HEK293 (cell line): ENCODE results near the gene CLDN1.

Experiments used
- CTCF ChIA-PET: fragments of 350-600 bp; formaldehyde crosslinking; extraction: SDS; loops from one replicate; lab custom pipeline; 2021; ENCODE audit warnings: antibody characterized with exemption; lab: Yijun Ruan, JAX
- POLR2A ChIA-PET: fragments of 300-600 bp; formaldehyde crosslinking; extraction: SDS; loops from one replicate; lab custom pipeline; 2020; ENCODE audit warnings: antibody characterized with exemption, inconsistent platforms; lab: Yijun Ruan, JAX
- H3K27ac ChIP-seq: fragments of 200-500 bp; sonication (Bioruptor generic); 2 replicates; pipeline ENCODE4 v1.5.1; 2014; ENCODE audit warnings: low read depth, low read length, control low read depth, inconsistent platforms; ENCODE audit errors: extremely low read depth
- H3K36me3 ChIP-seq, 2 experiments: fragments of 200-500 bp in 1 of 2; sonication (Bioruptor generic) in 1 of 2; 1 replicate in 1 of 2; 2 replicates in 1 of 2; pipeline ENCODE4 v1.5.1; 2014 to 2017; ENCODE audit warnings: inconsistent platforms in 2 of 2, low read length in 2 of 2; ENCODE audit not compliant: control insufficient read depth in 2 of 2, insufficient read depth in 1 of 2
- H3K4me1 ChIP-seq: fragments of 200-500 bp; sonication (Bioruptor generic); 2 replicates; pipeline ENCODE4 v1.5.1; 2014; ENCODE audit warnings: mild to moderate bottlenecking, low read length, inconsistent platforms; ENCODE audit not compliant: control insufficient read depth, insufficient read depth
- H3K4me3 ChIP-seq: 2 replicates; pipeline ENCODE4 v1.5.1; 2011; ENCODE audit warnings: low read depth, mild to moderate bottlenecking, control low read depth, low read length, moderate library complexity
- H3K9me3 ChIP-seq: fragments of 200-500 bp; sonication (Bioruptor generic); 2 replicates; pipeline ENCODE4 v1.5.1; 2014; ENCODE audit warnings: low read depth, low read length, inconsistent platforms; ENCODE audit not compliant: control insufficient read depth, insufficient read depth
- AEBP2 ChIP-seq: fragments of 450-650 bp; formaldehyde crosslinking; IDR thresholded peaks from 2 replicates; pipeline ENCODE4 v1.5.1; 2016; ENCODE audit warnings: missing biosample characterization, missing genetic modification characterization, borderline replicate concordance
- EGR2 ChIP-seq: fragments of 450-650 bp; formaldehyde crosslinking; IDR thresholded peaks from 2 replicates; pipeline ENCODE4 v1.5.1; 2016; ENCODE audit warnings: low read depth, missing biosample characterization, missing genetic modification characterization
- GLI4 ChIP-seq: fragments of 450-650 bp; formaldehyde crosslinking; IDR thresholded peaks from 2 replicates; pipeline ENCODE4 v1.5.1; 2016; ENCODE audit warnings: missing biosample characterization, missing genetic modification characterization
- KLF9 ChIP-seq: fragments of 450-650 bp; formaldehyde crosslinking; IDR thresholded peaks from 2 replicates; pipeline ENCODE4 v1.5.1; 2016; ENCODE audit warnings: missing biosample characterization, missing genetic modification characterization, low read depth
- OVOL3 ChIP-seq: fragments of 450-650 bp; formaldehyde crosslinking; IDR thresholded peaks from 2 replicates; pipeline ENCODE4 v1.5.1; 2016; ENCODE audit warnings: missing biosample characterization, missing genetic modification characterization
- REPIN1 ChIP-seq: fragments of 450-650 bp; formaldehyde crosslinking; IDR thresholded peaks from 2 replicates; pipeline ENCODE4 v1.5.1; 2017; ENCODE audit warnings: missing biosample characterization, missing genetic modification characterization, low read depth
- ZFHX2 ChIP-seq: fragments of 450-650 bp; formaldehyde crosslinking; conservative IDR thresholded peaks from 2 replicates; pipeline ENCODE4 v1.5.1; 2016; ENCODE audit warnings: missing biosample characterization, missing genetic modification characterization
- ZNF121 ChIP-seq: fragments of 450-650 bp; formaldehyde crosslinking; IDR thresholded peaks from 2 replicates; pipeline ENCODE4 v1.5.1; 2016; ENCODE audit warnings: missing biosample characterization, missing genetic modification characterization
- ZNF169 ChIP-seq: fragments of 450-650 bp; formaldehyde crosslinking; IDR thresholded peaks from 2 replicates; pipeline ENCODE4 v1.5.1; 2016; ENCODE audit warnings: missing biosample characterization, missing genetic modification characterization
- ZNF350 ChIP-seq: fragments of 450-650 bp; formaldehyde crosslinking; IDR thresholded peaks from 2 replicates; pipeline ENCODE4 v1.5.0; 2017; ENCODE audit warnings: missing biosample characterization, mild to moderate bottlenecking, missing genetic modification characterization
- ZNF391 ChIP-seq: fragments of 450-650 bp; formaldehyde crosslinking; IDR thresholded peaks from 2 replicates; pipeline ENCODE4 v1.5.1; 2016; ENCODE audit warnings: low read depth, missing biosample characterization, missing genetic modification characterization, borderline replicate concordance
- ZNF394 ChIP-seq: fragments of 450-650 bp; formaldehyde crosslinking; IDR thresholded peaks from 2 replicates; pipeline ENCODE4 v1.5.1; 2016; ENCODE audit warnings: missing biosample characterization, missing genetic modification characterization, mild to moderate bottlenecking, moderate library complexity, borderline replicate concordance
- ZNF398 ChIP-seq: fragments of 450-650 bp; formaldehyde crosslinking; IDR thresholded peaks from 2 replicates; pipeline ENCODE4 v1.5.1; 2017; ENCODE audit warnings: missing biosample characterization, missing genetic modification characterization
- ZNF433 ChIP-seq: fragments of 450-650 bp; formaldehyde crosslinking; IDR thresholded peaks from 2 replicates; pipeline ENCODE4 v1.5.1; 2016; ENCODE audit warnings: missing biosample characterization, missing genetic modification characterization, low read depth
- ZNF488 ChIP-seq: fragments of 450-650 bp; formaldehyde crosslinking; IDR thresholded peaks from 2 replicates; pipeline ENCODE4 v1.5.1; 2016; ENCODE audit warnings: missing biosample characterization, missing genetic modification characterization
- ZNF530 ChIP-seq: fragments of 450-650 bp; formaldehyde crosslinking; IDR thresholded peaks from 2 replicates; pipeline ENCODE4 v1.5.1; 2016; ENCODE audit warnings: low read depth, missing biosample characterization, missing genetic modification characterization
- ZNF596 ChIP-seq: fragments of 450-650 bp; IDR thresholded peaks from 2 replicates; pipeline ENCODE4 v1.5.0; 2018; ENCODE audit warnings: missing biosample characterization, mild to moderate bottlenecking, missing genetic modification characterization, moderate library complexity
- ZNF600 ChIP-seq: fragments of 450-650 bp; formaldehyde crosslinking; IDR thresholded peaks from 2 replicates; pipeline ENCODE4 v1.5.1; 2016; ENCODE audit warnings: missing biosample characterization, missing genetic modification characterization
- ZNF76 ChIP-seq: fragments of 450-650 bp; formaldehyde crosslinking; IDR thresholded peaks from 2 replicates; pipeline ENCODE4; 2016; ENCODE audit warnings: low read depth, missing biosample characterization, missing genetic modification characterization, borderline replicate concordance
- ZSCAN30 ChIP-seq: fragments of 450-650 bp; IDR thresholded peaks from 2 replicates; pipeline ENCODE4 v1.5.1; 2018; ENCODE audit warnings: missing biosample characterization, mild to moderate bottlenecking, missing genetic modification characterization, moderate library complexity

CLDN1 gene

GRCh38 chr3:190318666-190319065 is 3.6 kb downstream of the CLDN1 start:
- ChIA-PET CTCF (no interaction called here), POLR2A (no interaction called here)
- H3K4me1 ChIP-seq, result no peaks in the 10 kb centered on the region
- TF ChIP-seq EGR2 (tag by site-specific recombination), result peak; percentile 24; the same call in 1 of the 2 replicates
- no peak for TF ChIP-seq KLF9 (tag by site-specific recombination)
- TF ChIP-seq ZFHX2 (tag by site-specific recombination), result 0 out of 2 replicates have a peak, but pooled peaks have one; percentile 21
- TF ChIP-seq, all 188 proteins: peak for 2
- Histone ChIP-seq H3K4me3 (no peak overlapping the region), H3K36me3 (no peaks in the 10 kb centered on the region), H3K9me3 (no peaks in the 10 kb centered on the region), H3K27ac (no peak overlapping the region)

- H3K9me3 ChIP-seq, result no peaks in the 10 kb centered on the region
- no peak overlapping the region for H3K27ac ChIP-seq
- no peak for TF ChIP-seq ZNF76
- no peak for TF ChIP-seq OVOL3
- TF ChIP-seq ZNF488, result no peak
- no peak for TF ChIP-seq AEBP2 (tag by site-specific recombination)
- TF ChIP-seq REPIN1, result no peak
- TF ChIP-seq ZNF394 (tag by site-specific recombination), result no peak
- TF ChIP-seq ZNF596 (tag by site-specific recombination), result no peak
- TF ChIP-seq ZSCAN30 (tag by site-specific recombination), result no peak
- TF ChIP-seq ZNF398 (tag by site-specific recombination), result no peak
- no peak for TF ChIP-seq ZNF350 (tag by site-specific recombination)
- TF ChIP-seq ZNF530 (tag by site-specific recombination), result no peak
- TF ChIP-seq ZNF391 (tag by site-specific recombination), result no peak
- TF ChIP-seq ZNF121 (tag by site-specific recombination), result no peak
- TF ChIP-seq, all 188 proteins: peak for 0
- H3K4me3 ChIP-seq, result no peak overlapping the region
- ChIA-PET CTCF (no interaction called here), POLR2A (no interaction called here)
- no peaks in the 10 kb centered on the region for H3K36me3 ChIP-seq
- no peaks in the 10 kb centered on the region for H3K4me1 ChIP-seq
Observed at GRCh38 chr3:190314741-190315140, 7.5 kb downstream of the CLDN1 start.

- ChIA-PET POLR2A (no interaction called here), CTCF (interaction anchor here (1.4 kb wide), 1 partner anchor 13 kb away, joined by 8 read pairs; the partner anchor contains the start of gene CLDN1)
Observed at GRCh38 chr3:190309414-190309813, 12.8 kb downstream of the CLDN1 start.

More at GRCh38 chr3:190309414-190309813, 12.8 kb downstream of the CLDN1 start:
- no peak for TF ChIP-seq GLI4 (tag by site-specific recombination)
- TF ChIP-seq ZNF600 (tag by site-specific recombination), result no peak
- no peak for TF ChIP-seq ZNF433 (tag by site-specific recombination)
- TF ChIP-seq ZNF169 (tag by site-specific recombination), result no peak
- H3K4me1 ChIP-seq, result no peaks in the 10 kb centered on the region
- H3K36me3 ChIP-seq, result no peaks in the 10 kb centered on the region
- H3K27ac ChIP-seq, result no peak overlapping the region
- H3K4me3 ChIP-seq, result no peak overlapping the region
- H3K9me3 ChIP-seq, result no peaks in the 10 kb centered on the region
